A549 (cell line): ENCODE measurements around the gene COQ8B.

Source experiments
- CEBPB ChIP-seq, 2 experiments: fragments of >200 bp in 1 of 2; sonication (Bioruptor Twin) in 1 of 2; formaldehyde crosslinking in 1 of 2; IDR thresholded peaks; 2 replicates each; pipeline ENCODE4 v1.6.1; 2012 to 2016
- CTCF ChIP-seq: fragments of >200 bp; sonication (Bioruptor Twin); formaldehyde crosslinking; IDR thresholded peaks from 3 replicates; pipeline ENCODE4 v1.5.1; 2016
- HMGXB4 ChIP-seq: fragments of 250-450 bp; sonication (Bioruptor Pico); IDR thresholded peaks from 2 replicates; pipeline ENCODE4 v1.5.0; 2021; ENCODE audit warnings: mild to moderate bottlenecking, moderate library complexity, borderline replicate concordance
- JUN ChIP-seq, 2 experiments: fragments of >200 bp; sonication (Bioruptor Twin); formaldehyde crosslinking; IDR thresholded peaks; 2 replicates in 1 of 2; 3 replicates in 1 of 2; pipeline ENCODE4 v1.6.1; 2016 to 2017
- MAFK ChIP-seq: fragments of 450-650 bp; IDR thresholded peaks from 2 replicates; pipeline ENCODE4 v1.6.1; 2014; ENCODE audit not compliant: partially characterized antibody
- MYC ChIP-seq: IDR thresholded peaks from 2 replicates; pipeline ENCODE4 v1.6.1; 2012; ENCODE audit warnings: mild to moderate bottlenecking, inconsistent platforms, low read length, improper control_type of control experiment, borderline replicate concordance
- NR3C1 ChIP-seq: fragments of >200 bp; sonication (Bioruptor Twin); formaldehyde crosslinking; IDR thresholded peaks from 3 replicates; pipeline ENCODE4 v1.6.1; 2017
- PHF8 ChIP-seq: fragments of 200-600 bp; sonication (generic); IDR thresholded peaks from 2 replicates; pipeline ENCODE4 v1.6.1; 2016; ENCODE audit warnings: low read depth, mild to moderate bottlenecking, antibody characterized with exemption, moderate library complexity, borderline replicate concordance
- POLR2A ChIP-seq: IDR thresholded peaks from 2 replicates; pipeline ENCODE4 v1.6.1; 2012; ENCODE audit warnings: mild to moderate bottlenecking, low read length
- RAD21 ChIP-seq, 2 experiments: fragments of >200 bp in 1 of 2; sonication (Bioruptor Twin) in 1 of 2; formaldehyde crosslinking in 1 of 2; IDR thresholded peaks in 1 of 2; conservative IDR thresholded peaks in 1 of 2; 2 replicates in 1 of 2; 3 replicates in 1 of 2; pipeline ENCODE4 v1.6.1; 2012 to 2018; ENCODE audit warnings: inconsistent platforms in 1 of 2
- RCOR1 ChIP-seq: fragments of 150-350 bp; IDR thresholded peaks from 2 replicates; pipeline ENCODE4 v1.6.1; 2014; ENCODE audit warnings: antibody characterized with exemption, low read length, low read depth
- SMC3 ChIP-seq: fragments of >200 bp; sonication (Bioruptor Twin); formaldehyde crosslinking; IDR thresholded peaks from 3 replicates; pipeline ENCODE4 v1.6.1; 2018; ENCODE audit warnings: inconsistent platforms
- TF ChIP-seq, protein P1 (sequence below): fragments of 200-600 bp; sonication (generic); IDR thresholded peaks from 2 replicates; pipeline ENCODE4 v1.6.1; 2016; ENCODE audit warnings: antibody characterized with exemption, mild to moderate bottlenecking, moderate library complexity

DNA sequence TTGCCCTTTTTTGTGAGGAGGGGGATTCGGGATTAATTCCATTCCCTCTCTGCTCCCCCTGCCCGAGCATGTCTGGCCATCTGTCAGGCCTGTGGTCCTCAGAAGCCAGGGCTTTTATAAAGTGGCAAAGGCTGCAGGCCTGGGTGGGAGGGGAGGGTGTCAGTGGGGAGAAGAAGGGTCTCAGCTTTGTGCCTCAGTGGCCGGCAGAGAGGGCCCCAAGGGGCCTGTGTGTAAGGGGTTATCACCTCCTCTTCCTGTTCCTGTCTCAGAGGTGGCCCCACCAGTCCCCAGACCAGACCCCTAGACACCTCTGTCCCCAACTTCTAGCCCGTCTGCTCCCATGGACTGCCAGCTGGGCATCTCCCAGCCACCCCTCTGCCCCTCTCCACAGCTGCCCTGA lies 22.8 kb downstream of the COQ8B start:
- TF ChIP-seq PHF8 (no peak), MAFK (no peak), RCOR1 (no peak), RAD21 (conservative IDR thresholded peaks at IDR 0.05 in 1 of 2, IDR thresholded peaks at IDR 0.05 in 1 of 2) (no peak), JUN (IDR thresholded peaks at IDR 0.05) (no peak), CTCF (no peak), POLR2A (no peak), MYC (no peak), HMGXB4 (CRISPR knock-in tag) (no peak), CEBPB (IDR thresholded peaks at IDR 0.05) (no peak), NR3C1 (no peak), SMC3 (no peak)
- TF ChIP-seq, protein P1, sequence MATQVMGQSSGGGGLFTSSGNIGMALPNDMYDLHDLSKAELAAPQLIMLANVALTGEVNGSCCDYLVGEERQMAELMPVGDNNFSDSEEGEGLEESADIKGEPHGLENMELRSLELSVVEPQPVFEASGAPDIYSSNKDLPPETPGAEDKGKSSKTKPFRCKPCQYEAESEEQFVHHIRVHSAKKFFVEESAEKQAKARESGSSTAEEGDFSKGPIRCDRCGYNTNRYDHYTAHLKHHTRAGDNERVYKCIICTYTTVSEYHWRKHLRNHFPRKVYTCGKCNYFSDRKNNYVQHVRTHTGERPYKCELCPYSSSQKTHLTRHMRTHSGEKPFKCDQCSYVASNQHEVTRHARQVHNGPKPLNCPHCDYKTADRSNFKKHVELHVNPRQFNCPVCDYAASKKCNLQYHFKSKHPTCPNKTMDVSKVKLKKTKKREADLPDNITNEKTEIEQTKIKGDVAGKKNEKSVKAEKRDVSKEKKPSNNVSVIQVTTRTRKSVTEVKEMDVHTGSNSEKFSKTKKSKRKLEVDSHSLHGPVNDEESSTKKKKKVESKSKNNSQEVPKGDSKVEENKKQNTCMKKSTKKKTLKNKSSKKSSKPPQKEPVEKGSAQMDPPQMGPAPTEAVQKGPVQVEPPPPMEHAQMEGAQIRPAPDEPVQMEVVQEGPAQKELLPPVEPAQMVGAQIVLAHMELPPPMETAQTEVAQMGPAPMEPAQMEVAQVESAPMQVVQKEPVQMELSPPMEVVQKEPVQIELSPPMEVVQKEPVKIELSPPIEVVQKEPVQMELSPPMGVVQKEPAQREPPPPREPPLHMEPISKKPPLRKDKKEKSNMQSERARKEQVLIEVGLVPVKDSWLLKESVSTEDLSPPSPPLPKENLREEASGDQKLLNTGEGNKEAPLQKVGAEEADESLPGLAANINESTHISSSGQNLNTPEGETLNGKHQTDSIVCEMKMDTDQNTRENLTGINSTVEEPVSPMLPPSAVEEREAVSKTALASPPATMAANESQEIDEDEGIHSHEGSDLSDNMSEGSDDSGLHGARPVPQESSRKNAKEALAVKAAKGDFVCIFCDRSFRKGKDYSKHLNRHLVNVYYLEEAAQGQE, result no peak
